Measurements from ENCODE around the gene RALGAPA2. TPM values are rescaled to one million over a fixed set of nuclear protein-coding genes. Genes with fewer than 3 reads are reported as not detected.
A peak's percentile ranks its signal among the peaks of the same experiment; 100 is the strongest.

Gene RALGAPA2
- total RNA-seq, 2 experiments from 2014 or later: 13.6 to 13.7 TPM

DNA sequence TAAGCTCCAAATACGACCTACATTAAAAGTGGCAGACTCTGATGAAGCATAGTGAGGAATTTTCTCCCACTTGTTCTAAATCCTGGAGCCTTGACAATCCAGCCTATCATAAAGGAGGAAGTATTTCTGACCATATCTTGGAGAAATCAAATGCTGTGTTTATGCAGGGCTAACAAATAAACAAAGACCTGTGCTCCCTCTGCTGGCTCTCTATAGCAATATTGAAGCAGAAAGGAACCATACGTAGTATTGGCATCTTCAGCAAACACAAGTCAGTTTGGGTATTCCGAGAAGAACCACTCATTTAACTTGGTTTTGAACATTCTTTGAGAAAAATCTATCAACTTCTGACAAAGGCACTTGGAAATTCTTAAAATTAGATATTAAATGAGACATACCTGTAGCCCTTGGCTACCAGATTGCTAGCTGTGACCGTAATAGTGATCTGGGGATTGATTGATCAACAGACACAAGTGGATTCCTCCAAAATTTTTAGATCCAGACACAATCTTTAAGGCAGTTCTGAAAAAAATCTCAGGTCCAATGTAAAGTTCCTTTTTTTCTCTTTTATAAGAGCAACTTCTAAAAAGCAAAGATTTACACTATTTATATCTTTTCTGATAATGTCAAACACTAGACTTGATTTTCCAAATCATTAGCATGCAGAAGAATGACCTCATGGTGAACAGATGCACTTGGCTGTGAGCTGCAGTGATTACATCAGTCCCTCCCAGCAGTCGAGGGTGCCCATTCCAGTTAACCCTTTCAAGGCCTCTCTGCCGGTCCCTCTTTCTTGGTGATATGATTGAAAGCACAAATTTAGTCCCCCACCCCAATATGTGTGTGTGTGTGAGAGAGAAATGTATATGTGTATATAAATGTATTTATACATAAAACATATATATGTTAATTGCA lies 304.3 kb downstream of the RALGAPA2 start:
- Mint-ChIP-seq H3K36me3 (ENCODE audit: low read depth) (peaks cover 2% of the 10 kb centered on the region), H3K4me1 (ENCODE audit: low read depth) (peaks cover 8% of the 10 kb centered on the region), H3K9me3 (no peaks in the 10 kb centered on the region), H3K27ac (no peak overlapping the region), H3K27me3 (ENCODE audit: low read depth) (no peaks in the 10 kb centered on the region), H3K4me3 (no peak overlapping the region)
- intact Hi-C loops (cut with micrococcal nuclease): no loop called here
- CTCF ChIA-PET: no interaction called here
- no peak for DNase-seq

DNA sequence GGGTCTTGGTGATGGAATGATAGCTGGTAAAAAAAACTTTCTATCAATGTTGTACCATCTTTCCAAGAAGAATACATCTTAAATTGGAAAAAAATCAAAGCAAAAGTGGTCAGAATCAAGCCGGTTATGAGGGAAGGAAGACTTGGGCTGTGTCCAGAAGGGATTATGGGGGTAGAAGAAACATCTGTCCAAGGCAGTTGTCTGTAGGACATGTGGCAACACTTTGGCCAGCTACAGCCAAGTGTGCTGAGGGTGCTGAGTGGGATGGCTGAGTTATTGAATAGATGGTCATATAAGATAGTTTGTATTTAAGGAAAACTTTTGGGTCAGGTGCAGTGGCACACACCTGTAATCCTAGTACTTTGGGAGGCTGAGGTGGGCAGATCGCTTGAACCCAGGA lies 306.1 kb downstream of the RALGAPA2 start:
- intact Hi-C loops (cut with micrococcal nuclease): no loop called here
- Mint-ChIP-seq H3K36me3 (ENCODE audit: low read depth) (no peaks in the 10 kb centered on the region), H3K27me3 (ENCODE audit: low read depth) (no peaks in the 10 kb centered on the region), H3K27ac (no peak overlapping the region), H3K4me3 (no peak overlapping the region), H3K9me3 (no peaks in the 10 kb centered on the region), H3K4me1 (ENCODE audit: low read depth) (peaks cover 1% of the 10 kb centered on the region)
- CTCF ChIA-PET: no interaction called here
- no peak for DNase-seq

DNA sequence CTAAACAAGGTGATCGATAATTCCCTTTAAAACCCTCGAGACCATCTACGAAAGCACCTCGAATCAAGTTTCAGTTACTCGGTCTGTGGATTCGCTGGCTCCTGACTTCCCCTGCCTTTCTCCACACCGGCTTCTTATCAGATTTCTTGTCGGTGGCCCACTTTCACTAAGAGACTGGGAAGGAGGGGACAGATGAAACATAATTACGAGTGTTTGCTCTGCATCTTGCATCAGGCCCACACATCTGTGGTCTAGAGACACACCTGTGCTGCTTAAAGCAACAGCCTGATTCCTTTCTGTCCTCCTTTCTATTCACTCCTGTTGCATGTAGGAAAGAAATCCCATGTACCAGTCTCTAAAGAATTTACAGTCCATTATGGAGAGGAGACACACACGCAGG lies 306.8 kb downstream of the RALGAPA2 start:
- Mint-ChIP-seq H3K9me3 (no peaks in the 10 kb centered on the region), H3K4me3 (no peak overlapping the region), H3K36me3 (ENCODE audit: low read depth) (peaks cover 2% of the 10 kb centered on the region), H3K27me3 (ENCODE audit: low read depth) (no peaks in the 10 kb centered on the region), H3K4me1 (ENCODE audit: low read depth) (peaks cover 1% of the 10 kb centered on the region), H3K27ac (no peak overlapping the region)
- intact Hi-C loops (cut with micrococcal nuclease): no loop called here
- CTCF ChIA-PET: no interaction called here
- DNase-seq: no peak

DNA sequence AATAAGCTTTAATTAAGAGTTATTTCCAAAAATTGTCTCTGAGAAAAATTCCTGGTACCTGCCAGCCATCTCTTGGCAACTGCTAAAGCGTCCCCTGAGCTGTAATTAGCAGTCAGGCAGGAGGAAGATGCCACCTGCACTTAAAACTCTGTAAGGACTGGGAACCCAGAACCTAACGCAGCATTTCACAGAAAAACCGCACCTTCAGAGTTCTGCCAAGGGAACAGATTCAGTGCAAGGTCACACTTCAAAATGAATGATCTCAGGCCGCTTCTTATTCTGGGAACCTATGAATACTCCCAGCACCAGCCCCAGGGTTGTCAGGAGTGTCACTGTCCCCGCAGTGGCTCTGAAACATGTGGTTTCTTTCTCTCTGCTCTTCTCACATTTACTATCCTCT lies 307.8 kb downstream of the RALGAPA2 start:
- CTCF ChIA-PET: no interaction called here
- Mint-ChIP-seq H3K4me1 (ENCODE audit: low read depth) (peaks cover 1% of the 10 kb centered on the region), H3K36me3 (ENCODE audit: low read depth) (peaks cover 3% of the 10 kb centered on the region), H3K27ac (no peak overlapping the region), H3K27me3 (ENCODE audit: low read depth) (no peaks in the 10 kb centered on the region), H3K4me3 (no peak overlapping the region), H3K9me3 (no peaks in the 10 kb centered on the region)
- intact Hi-C loops (cut with micrococcal nuclease): no loop called here
- DNase-seq: no peak

DNA sequence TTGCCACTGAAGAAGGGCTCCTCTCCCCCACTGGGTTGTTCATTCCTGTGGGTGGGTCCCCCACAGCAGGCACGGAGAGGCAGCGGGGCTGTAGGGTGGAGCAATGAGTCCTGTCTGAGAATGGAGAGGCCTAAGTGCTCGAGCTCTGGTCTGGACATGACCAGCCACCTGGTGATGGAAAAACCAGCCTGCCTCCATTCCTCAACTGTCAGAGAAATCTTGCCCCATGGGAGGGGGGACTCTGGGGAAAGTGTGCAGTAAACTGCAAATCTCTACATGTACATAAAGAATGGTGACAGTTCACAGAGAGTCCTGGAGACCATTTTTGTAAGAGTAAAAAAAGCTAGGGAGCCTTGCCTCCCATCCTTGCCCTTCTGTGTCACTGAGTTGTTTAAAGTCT lies 310.5 kb downstream of the RALGAPA2 start:
- H3K27me3 Mint-ChIP-seq (ENCODE audit: low read depth): no peaks in the 10 kb centered on the region
- peaks cover 1% of the 10 kb centered on the region for H3K4me1 Mint-ChIP-seq (ENCODE audit: low read depth)
- H3K9me3 Mint-ChIP-seq: no peaks in the 10 kb centered on the region
- CTCF ChIA-PET: interaction anchor here (1.1 kb wide), 1 partner anchor 11 kb away, joined by 3 read pairs; no protein-coding TSS in a partner anchor
- peaks cover 5% of the 10 kb centered on the region for H3K36me3 Mint-ChIP-seq (ENCODE audit: low read depth)
- no peak for DNase-seq
- intact Hi-C loops (cut with micrococcal nuclease): no loop called here
- no peak overlapping the region for H3K4me3 Mint-ChIP-seq
- H3K27ac Mint-ChIP-seq: no peak overlapping the region

DNA sequence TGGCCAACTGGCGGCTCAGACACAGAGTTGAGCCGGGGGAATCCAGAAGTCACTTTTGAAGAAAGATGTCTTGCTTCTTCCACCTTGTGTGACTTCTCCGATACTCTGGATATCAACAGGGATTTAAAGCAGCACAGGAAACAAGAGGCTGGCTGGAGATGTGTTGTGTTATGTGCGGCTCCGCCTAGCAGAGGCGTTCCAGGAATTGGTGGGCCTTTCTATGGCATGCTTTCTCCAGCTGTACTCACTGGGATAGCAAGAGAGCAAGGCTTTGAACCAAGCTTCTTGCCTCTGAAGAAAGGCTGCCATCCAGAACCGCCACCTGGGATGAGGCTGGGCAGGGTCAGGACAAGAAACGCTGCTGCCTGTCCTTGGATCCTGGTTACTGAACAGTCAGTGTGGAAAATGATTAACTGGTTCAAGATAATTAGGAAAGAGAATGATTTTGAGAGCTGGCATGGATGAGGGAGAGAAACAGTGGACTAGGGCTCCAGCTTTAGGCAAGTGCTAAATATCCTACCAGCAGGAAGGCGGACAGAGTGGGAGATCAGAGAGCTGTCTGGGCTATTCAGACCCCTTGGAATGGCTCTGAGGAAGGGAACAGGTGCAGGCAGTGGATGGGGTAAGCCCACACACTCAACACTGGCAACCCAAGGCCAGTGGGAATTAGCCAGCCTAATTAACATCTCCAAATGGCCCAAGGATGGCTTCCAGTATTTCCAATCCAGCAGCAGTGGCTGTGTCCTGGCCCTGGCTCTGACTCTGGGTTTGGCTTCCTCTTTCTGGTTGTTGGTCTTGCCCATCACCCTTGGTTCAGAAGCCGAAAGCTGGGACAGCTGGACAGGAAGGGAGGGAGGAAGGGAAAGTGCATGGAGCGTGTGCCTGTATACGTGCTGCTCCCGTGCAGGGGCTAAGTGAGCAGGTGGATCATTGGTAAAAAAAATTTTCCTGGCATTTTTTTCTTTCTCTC lies 312.6 kb downstream of the RALGAPA2 start:
- H3K36me3 Mint-ChIP-seq (ENCODE audit: low read depth): peaks cover 6% of the 10 kb centered on the region
- H3K27me3 Mint-ChIP-seq (ENCODE audit: low read depth): no peaks in the 10 kb centered on the region
- H3K4me3 Mint-ChIP-seq: no peak overlapping the region
- peaks cover 1% of the 10 kb centered on the region for H3K4me1 Mint-ChIP-seq (ENCODE audit: low read depth)
- no peak for DNase-seq
- H3K27ac Mint-ChIP-seq: no peak overlapping the region
- CTCF ChIA-PET: no interaction called here
- intact Hi-C loops (cut with micrococcal nuclease): no loop called here
- H3K9me3 Mint-ChIP-seq: no peaks in the 10 kb centered on the region

DNA sequence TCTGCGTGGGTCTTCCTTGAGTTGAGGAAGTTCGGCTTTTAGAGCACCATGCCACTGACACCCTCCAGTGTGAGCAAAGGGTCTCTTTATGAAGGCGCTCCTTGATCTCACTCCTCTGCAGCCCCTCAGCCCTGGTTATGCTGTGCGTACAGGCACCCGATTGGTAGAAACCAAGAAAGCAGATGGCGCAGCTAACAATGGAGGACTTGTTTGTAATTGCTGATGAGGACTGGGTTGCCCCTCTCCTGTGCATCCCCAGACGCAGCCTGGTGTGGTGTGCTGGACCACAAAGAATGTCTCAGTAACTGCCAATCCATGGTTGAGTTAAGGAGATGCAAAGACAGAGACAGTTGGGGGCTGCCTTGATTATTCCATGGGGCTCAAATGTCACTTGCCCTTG lies 314.3 kb downstream of the RALGAPA2 start:
- Mint-ChIP-seq H3K36me3 (ENCODE audit: low read depth) (peaks cover 6% of the 10 kb centered on the region), H3K4me1 (ENCODE audit: low read depth) (no peaks in the 10 kb centered on the region), H3K27ac (no peak overlapping the region), H3K4me3 (no peak overlapping the region), H3K27me3 (ENCODE audit: low read depth) (no peaks in the 10 kb centered on the region), H3K9me3 (no peaks in the 10 kb centered on the region)
- CTCF ChIA-PET: no interaction called here
- intact Hi-C loops (cut with micrococcal nuclease): no loop called here
- DNase-seq: no peak

DNA sequence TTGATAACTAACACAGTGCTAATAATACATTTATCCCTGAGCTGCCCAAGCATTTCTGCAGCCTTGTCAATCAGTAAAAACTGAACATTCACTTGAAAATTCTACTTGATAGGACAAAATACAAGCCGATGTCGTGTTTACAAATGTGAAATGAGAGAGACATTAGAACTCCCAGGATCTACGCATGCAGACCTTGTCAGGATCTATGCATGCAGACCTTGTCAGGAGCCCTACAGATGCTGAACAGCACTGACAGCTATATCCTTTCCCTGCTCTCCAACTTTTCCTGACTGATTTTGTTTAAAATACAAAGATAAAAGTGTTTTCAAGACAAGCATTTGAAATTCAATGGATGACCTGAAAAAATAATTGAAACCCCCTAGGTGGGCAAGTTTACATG lies 315.6 kb downstream of the RALGAPA2 start:
- Mint-ChIP-seq H3K36me3 (ENCODE audit: low read depth) (peaks cover 9% of the 10 kb centered on the region), H3K4me3 (no peak overlapping the region), H3K9me3 (no peaks in the 10 kb centered on the region), H3K27me3 (ENCODE audit: low read depth) (no peaks in the 10 kb centered on the region), H3K27ac (no peak overlapping the region), H3K4me1 (ENCODE audit: low read depth) (no peaks in the 10 kb centered on the region)
- CTCF ChIA-PET: no interaction called here
- DNase-seq: no peak
- intact Hi-C loops (cut with micrococcal nuclease): no loop called here

DNA sequence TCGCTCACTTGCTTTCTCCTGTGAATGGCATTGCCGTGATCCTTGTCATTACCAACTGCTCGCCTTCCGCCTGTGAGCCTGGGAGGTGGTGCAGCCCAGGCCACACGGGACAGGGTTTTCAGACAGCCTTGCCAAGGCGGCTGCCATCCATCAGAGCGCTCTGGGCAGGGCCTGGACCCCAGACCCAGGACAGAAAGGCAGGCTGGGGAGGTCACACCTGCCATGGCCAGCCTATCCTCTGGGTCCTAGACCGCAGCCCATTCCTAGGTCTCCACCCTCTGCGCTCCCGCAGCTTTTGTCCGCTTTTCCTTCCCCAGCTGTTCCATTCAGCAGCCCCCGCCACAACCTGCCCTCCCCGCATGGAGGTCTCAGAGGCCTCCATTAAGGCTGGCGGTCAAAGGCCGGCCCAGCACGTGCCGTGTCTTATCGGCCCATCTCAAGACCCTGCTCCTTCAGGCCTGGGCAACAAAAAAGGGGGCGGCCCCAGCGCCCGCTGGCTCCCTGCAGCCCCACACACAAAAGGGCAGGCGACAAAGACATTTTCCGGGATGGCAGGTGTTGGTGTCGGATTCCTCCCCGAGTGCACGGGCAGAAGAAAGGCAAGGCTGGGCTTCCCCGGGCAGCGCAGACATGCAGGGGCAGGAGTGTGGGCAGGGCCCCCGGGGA lies 316.4 kb downstream of the RALGAPA2 start:
- no peak overlapping the region for H3K4me3 Mint-ChIP-seq
- H3K27me3 Mint-ChIP-seq (ENCODE audit: low read depth): no peaks in the 10 kb centered on the region
- intact Hi-C loops (cut with micrococcal nuclease): no loop called here
- H3K9me3 Mint-ChIP-seq: no peaks in the 10 kb centered on the region
- DNase-seq: no peak
- H3K36me3 Mint-ChIP-seq (ENCODE audit: low read depth): peaks cover 9% of the 10 kb centered on the region
- H3K4me1 Mint-ChIP-seq (ENCODE audit: low read depth): no peaks in the 10 kb centered on the region
- H3K27ac Mint-ChIP-seq: no peak overlapping the region
- CTCF ChIA-PET: no interaction called here

DNA sequence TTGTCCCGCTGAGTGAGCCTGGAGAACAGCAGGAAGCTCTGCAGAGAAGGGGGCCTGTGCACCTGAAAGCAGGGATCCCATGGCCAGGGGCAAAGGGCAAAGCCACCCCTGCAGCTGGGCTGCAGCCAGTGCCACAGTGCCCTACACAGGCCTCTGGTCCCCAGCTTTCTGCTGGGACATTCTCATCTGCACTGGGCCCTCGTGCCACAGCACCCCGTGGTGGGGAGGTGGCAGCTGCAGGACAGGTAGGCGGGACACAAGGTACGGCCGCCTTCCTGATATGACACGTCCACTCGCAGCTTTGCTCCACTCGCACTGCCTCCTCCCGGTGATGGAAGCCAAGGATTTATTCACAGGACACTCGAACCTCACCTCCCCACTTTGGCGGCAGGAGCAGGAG lies 317.4 kb downstream of the RALGAPA2 start:
- H3K27me3 Mint-ChIP-seq (ENCODE audit: low read depth): no peaks in the 10 kb centered on the region
- H3K9me3 Mint-ChIP-seq: no peaks in the 10 kb centered on the region
- CTCF ChIA-PET: no interaction called here
- H3K4me3 Mint-ChIP-seq: no peak overlapping the region
- no peaks in the 10 kb centered on the region for H3K4me1 Mint-ChIP-seq (ENCODE audit: low read depth)
- H3K36me3 Mint-ChIP-seq (ENCODE audit: low read depth): peaks cover 7% of the 10 kb centered on the region
- intact Hi-C loops (cut with micrococcal nuclease): no loop called here
- no peak overlapping the region for H3K27ac Mint-ChIP-seq
- no peak for DNase-seq

DNA sequence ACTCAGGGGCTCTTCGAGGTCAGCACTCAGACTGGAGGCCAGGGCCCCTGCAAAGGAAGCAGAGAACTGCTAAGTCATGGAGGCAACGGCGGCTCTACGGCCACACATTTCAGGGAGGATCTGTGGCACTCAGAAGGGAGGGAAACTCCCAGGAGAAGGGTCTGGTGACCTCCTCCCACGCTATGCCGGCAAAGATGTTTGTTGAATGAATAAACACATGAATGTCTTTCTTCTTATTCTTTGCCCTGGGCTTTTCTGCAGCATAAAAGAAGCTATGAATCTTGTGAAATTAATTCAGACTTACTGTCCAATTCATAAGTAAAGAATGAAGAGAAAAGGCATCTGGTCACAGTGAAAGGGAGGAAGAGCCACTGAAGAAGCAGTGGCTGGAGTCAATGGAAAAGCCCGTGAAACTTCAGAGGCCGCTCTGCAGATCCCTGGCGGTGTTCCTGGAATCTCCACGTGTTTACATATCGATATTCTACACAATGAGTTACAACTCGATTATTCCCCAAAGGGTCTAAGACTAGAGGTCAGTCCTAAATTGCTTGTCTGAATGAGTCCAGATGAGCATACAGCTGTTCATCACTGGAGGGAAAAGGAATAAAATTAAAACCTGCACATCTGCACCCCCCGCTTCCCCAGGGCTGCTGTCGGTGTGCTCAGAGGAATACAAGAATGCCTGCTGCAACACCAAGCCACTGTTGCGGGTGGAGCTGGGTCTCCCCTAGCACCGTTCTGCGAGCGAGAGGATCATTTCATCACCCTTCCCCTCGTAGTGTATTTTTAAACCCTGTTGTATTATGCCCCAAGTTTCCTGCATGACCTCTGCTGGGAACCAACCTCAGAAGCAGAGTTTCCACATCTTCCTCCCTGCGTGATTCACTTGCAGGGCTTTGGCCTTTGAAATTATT lies 319.0 kb downstream of the RALGAPA2 start:
- no peak for DNase-seq
- Mint-ChIP-seq H3K27me3 (ENCODE audit: low read depth) (no peaks in the 10 kb centered on the region), H3K4me3 (no peak overlapping the region), H3K36me3 (ENCODE audit: low read depth) (peaks cover 6% of the 10 kb centered on the region), H3K27ac (peak overlapping the region; percentile 12), H3K9me3 (no peaks in the 10 kb centered on the region), H3K4me1 (ENCODE audit: low read depth) (no peaks in the 10 kb centered on the region)
- intact Hi-C loops (cut with micrococcal nuclease): no loop called here
- CTCF ChIA-PET: no interaction called here
